ENCODE data around the gene COL2A1.

DNA sequence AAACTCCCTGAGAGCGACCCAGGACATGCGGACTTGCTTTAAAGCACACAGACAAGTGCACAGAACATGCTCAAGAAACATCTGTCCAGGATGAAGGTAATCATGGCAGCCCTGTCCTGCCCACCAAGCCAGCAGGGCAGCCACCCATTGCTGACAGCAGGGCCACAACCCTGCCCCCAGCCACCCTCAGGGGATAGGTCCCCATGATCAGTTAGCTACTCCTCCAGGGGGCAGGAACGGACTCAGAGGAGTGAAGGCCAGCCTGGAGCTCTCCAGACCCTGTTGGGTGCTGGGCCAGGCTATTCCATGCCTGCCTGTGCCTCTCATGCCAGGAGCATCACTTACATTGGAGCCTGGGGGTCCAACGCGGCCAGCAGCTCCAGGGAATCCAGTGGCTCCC, 25.1 kb downstream of the COL2A1 start:
- TF ChIP-seq, protein P1, sequence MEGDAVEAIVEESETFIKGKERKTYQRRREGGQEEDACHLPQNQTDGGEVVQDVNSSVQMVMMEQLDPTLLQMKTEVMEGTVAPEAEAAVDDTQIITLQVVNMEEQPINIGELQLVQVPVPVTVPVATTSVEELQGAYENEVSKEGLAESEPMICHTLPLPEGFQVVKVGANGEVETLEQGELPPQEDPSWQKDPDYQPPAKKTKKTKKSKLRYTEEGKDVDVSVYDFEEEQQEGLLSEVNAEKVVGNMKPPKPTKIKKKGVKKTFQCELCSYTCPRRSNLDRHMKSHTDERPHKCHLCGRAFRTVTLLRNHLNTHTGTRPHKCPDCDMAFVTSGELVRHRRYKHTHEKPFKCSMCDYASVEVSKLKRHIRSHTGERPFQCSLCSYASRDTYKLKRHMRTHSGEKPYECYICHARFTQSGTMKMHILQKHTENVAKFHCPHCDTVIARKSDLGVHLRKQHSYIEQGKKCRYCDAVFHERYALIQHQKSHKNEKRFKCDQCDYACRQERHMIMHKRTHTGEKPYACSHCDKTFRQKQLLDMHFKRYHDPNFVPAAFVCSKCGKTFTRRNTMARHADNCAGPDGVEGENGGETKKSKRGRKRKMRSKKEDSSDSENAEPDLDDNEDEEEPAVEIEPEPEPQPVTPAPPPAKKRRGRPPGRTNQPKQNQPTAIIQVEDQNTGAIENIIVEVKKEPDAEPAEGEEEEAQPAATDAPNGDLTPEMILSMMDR (IDR thresholded peaks at IDR 0.05) = no peak
- TF ChIP-seq POLR2A (IDR thresholded peaks at IDR 0.05) = no peak
